Measurements from ENCODE around the gene SETD7.
A peak's percentile ranks its signal among the peaks of the same experiment; 100 is the strongest.

SETD7 gene

DNA sequence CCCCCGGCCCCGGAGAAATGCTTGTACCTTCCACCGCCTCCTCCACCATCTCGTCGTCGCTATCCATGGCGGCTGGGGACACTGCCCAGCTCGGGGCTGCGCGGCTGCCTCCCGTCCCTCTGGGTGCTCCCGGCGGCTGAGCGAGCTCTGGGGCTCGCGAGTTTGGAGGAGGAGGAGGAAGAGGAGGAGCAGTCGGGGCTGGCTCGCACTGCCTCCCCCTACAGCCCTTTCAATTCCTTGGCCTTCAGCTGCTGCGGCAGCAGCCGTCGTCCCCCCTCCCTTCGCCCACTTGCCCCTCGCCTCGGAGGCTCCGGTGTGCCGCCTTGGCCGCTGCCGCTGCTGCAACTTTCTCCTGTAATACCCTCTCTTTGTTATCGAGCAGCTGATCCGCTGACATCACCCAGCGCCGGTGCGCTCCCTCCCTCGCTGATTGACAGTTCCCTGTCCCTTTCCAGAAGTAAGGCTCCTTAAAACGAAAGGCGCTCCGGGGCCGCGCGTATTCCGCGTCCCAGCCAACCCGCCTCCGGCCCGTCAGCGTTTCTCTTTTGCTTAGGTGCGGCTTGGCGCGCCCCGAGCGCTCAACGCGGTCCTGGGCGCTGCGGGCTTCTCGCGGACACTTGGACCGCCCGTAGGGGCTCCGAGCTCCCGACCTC, at the start of gene SETD7:
Gene SETD7, minus strand, starts transcription at position 149 of the 653 bp plus-strand sequence. Its CDS starts 82 bp downstream, at position 67.
- H3K4me3 ChIP-seq (ENCODE audit: low read depth, low read length), result peak within 1 kb of the TSS; percentile 69
- in situ Hi-C loops (cut with HindIII; ENCODE audit: low sequenced_read_pairs), result no loop called here
- DNase-seq (ENCODE audit: low read depth), result peak; percentile 43
- TF ChIP-seq CTCF (IDR thresholded peaks at IDR 0.05; ENCODE audit: low read depth, low read length, missing control alignments), result peak; percentile 12

- DNase-seq (ENCODE audit: low read depth), result no peak
- no peak overlapping the region for H3K4me3 ChIP-seq (ENCODE audit: low read depth, low read length)
- no peak for TF ChIP-seq CTCF (IDR thresholded peaks at IDR 0.05; ENCODE audit: low read depth, low read length, missing control alignments)
- in situ Hi-C loops (cut with HindIII; ENCODE audit: low sequenced_read_pairs), result no loop called here
Measured at GRCh38 chr4:139605516-139605915, 49.5 kb upstream of the SETD7 start.

GRCh38 chr4:139603576-139604410, 47.8 kb upstream of the SETD7 start:
- in situ Hi-C loops (cut with HindIII; ENCODE audit: low sequenced_read_pairs), result no loop called here
- TF ChIP-seq CTCF (IDR thresholded peaks at IDR 0.05; ENCODE audit: low read depth, low read length, missing control alignments), result peak; percentile 61
- DNase-seq (ENCODE audit: low read depth), result peak; percentile 40

DNA sequence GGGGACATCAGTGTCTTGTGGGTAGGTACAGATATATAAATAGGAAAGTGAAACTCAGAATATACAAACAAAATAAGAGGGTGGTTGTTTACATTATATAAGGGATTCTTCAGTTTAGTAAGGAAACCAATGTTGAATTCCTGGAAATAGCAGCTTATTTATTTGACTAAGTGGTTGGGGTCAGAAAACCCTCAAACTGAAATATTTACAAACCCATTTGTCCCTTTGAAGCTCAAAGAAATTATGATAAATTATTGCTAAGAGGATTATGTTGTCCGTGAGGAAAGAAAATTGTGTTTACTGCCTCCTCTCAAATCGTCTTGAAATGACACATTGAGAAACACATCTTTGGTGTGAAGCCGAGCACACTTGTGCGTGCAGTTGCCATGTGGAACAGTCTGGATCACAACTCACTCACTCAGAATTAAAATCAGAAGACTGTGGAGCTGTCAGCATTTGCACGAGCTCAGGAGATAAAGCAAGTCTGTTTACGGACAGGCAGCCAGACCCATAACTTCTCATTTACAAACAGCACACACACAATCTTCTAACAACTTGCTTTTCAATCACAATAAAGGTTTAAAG, 46.8 kb upstream of the SETD7 start:
- H3K4me3 ChIP-seq (ENCODE audit: low read depth, low read length), result no peak overlapping the region
- no peak for DNase-seq (ENCODE audit: low read depth)
- no peak for TF ChIP-seq CTCF (IDR thresholded peaks at IDR 0.05; ENCODE audit: low read depth, low read length, missing control alignments)
- in situ Hi-C loops (cut with HindIII; ENCODE audit: low sequenced_read_pairs), result no loop called here

More at GRCh38 chr4:139603576-139604410, 47.8 kb upstream of the SETD7 start:
- H3K4me3 ChIP-seq (ENCODE audit: low read depth, low read length), result no peak overlapping the region

- no peak for DNase-seq (ENCODE audit: low read depth)
- in situ Hi-C loops (cut with HindIII; ENCODE audit: low sequenced_read_pairs), result no loop called here
- no peak for TF ChIP-seq CTCF (IDR thresholded peaks at IDR 0.05; ENCODE audit: low read depth, low read length, missing control alignments)
- no peak overlapping the region for H3K4me3 ChIP-seq (ENCODE audit: low read depth, low read length)
Measured at GRCh38 chr4:139600662-139601061, 44.6 kb upstream of the SETD7 start.

DNA sequence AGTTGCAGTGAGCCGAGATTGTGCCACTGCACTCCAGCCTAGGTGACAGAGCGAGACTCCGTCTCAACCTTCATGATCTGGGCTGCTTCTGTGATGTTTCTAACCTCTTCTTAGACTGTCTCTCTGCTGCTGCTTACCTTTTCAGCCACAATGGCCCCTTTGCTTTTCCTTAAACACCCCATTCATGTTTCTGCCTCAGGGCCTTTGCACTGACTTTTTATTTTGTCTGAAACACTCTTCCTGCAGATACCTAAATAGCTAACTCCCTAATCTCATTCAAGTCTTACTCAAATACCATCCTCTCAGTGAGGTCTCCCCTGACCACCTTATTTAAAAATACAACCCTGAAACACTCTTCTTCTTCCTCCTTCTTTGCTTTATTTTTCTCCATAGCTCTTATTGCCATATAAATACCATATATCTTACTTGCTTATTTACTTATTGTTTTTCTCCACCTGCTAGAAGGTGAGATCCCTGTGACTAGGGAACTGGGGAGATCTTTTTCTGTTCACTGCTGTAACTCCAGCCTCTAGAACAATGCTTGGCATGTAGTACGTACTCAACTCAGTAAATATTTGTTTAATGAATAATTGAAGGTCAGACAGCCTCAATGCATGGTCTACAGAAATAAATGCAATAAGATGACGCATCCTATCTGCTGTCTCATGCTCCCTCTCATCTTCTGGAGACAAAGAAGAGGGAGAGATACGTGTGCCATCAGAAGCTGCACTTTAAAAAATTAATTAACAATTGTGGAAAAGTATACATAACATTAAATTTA, 43.8 kb upstream of the SETD7 start:
- no peak for DNase-seq (ENCODE audit: low read depth)
- in situ Hi-C loops (cut with HindIII; ENCODE audit: low sequenced_read_pairs), result no loop called here
- TF ChIP-seq CTCF (IDR thresholded peaks at IDR 0.05; ENCODE audit: low read depth, low read length, missing control alignments), result no peak

More for the DNA sequence above, 43.8 kb upstream of the SETD7 start:
- no peak overlapping the region for H3K4me3 ChIP-seq (ENCODE audit: low read depth, low read length)
